ENCODE data around the gene MIOS. TPM values are rescaled to one million over a fixed set of nuclear protein-coding genes. Genes with fewer than 3 reads are reported as not detected.

The MIOS gene
- total and polyA plus RNA-seq, 2 of the 8 experiments (the other 6 are each of a cell fraction or from before 2014, with no cell fraction given): 15.5 to 50.7 TPM

DNA sequence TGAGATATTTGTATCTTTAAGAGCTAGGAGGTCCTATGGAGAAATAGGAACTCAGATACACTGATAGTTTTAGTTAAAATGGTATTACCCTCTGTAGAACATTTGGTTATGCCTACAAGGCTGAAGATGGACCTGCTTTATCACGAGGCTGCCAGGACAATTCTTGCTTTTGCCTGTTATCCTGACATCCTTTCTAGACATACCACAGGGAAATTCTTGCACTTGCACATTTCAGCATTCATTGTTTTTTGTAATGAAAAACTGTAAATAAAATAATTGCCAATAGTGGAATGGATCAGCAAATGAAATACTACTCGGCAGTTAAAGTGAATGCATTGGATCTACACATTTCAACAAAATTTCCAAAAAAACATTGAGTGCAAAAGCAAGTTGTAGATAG lies 40.7 kb upstream of the MIOS start:
- H2BK5ac ChIP-seq (ENCODE audit: low read depth, low read length): no peak overlapping the region
- no peak overlapping the region for H3K14ac ChIP-seq (ENCODE audit: insufficient read length)
- H2AK5ac ChIP-seq (ENCODE audit: low read depth, low read length): no peak overlapping the region
- H2AFZ ChIP-seq (ENCODE audit: low read length): no peak overlapping the region
- H2BK15ac ChIP-seq (ENCODE audit: low read length): no peak overlapping the region
- no peaks in the 10 kb centered on the region for H4K20me1 ChIP-seq (replicated peaks in 1 of 2; ENCODE audit: control insufficient read depth in 1 of 2, insufficient read depth in 2 of 2, low read length in 2 of 2)
- H3K9me3 ChIP-seq (ENCODE audit: insufficient read depth in 2 of 2, low read depth in 1 of 2, low read length in 1 of 2): no peaks in the 10 kb centered on the region
- H3K18ac ChIP-seq (ENCODE audit: extremely low read depth, low read length): no peak overlapping the region
- H3K4me1 ChIP-seq (replicated peaks in 1 of 4; ENCODE audit: control insufficient read depth in 3 of 4, insufficient read depth in 4 of 4, low read length in 3 of 4): no peaks in the 10 kb centered on the region
- DNase-seq (ENCODE audit: low read depth in 1 of 2, low spot score in 2 of 2): no peak
- ChIA-PET POLR2A (ENCODE audit: partially characterized antibody) (no interaction called here), CTCF (ENCODE audit: partially characterized antibody) (interaction anchor here (0.9 kb wide), 1 partner anchor 25 kb away, joined by 3 read pairs; no protein-coding TSS in a partner anchor)
- H2BK20ac ChIP-seq (ENCODE audit: low read length): no peak overlapping the region
- no peak overlapping the region for H2BK12ac ChIP-seq (ENCODE audit: low read depth, low read length)
- no peak overlapping the region for H3K56ac ChIP-seq (replicated peaks; ENCODE audit: insufficient read length, low read depth, low read length)
- no peak overlapping the region for H3K4me3 ChIP-seq (ENCODE audit: extremely low read depth in 1 of 4, insufficient read depth in 2 of 4, low read depth in 3 of 4, low read length in 4 of 4)
- no peak overlapping the region for H3K4me2 ChIP-seq (ENCODE audit: insufficient read depth in 1 of 2, low read depth in 2 of 2, low read length in 2 of 2)
- no peaks in the 10 kb centered on the region for H3K23me2 ChIP-seq (ENCODE audit: low read depth, low read length)
- no peaks in the 10 kb centered on the region for H3K27me3 ChIP-seq (replicated peaks in 1 of 4; ENCODE audit: control insufficient read depth in 3 of 4, extremely low read depth in 1 of 4, insufficient read depth in 3 of 4, low read length in 3 of 4)
- H4K5ac ChIP-seq (ENCODE audit: insufficient read length, low read depth, low read length): no peak overlapping the region
- no peak overlapping the region for H4K91ac ChIP-seq (replicated peaks; ENCODE audit: insufficient read length, low read length)
- H2BK120ac ChIP-seq (replicated peaks; ENCODE audit: low read depth, low read length): no peak overlapping the region
- no peak overlapping the region for H3K4ac ChIP-seq (replicated peaks; ENCODE audit: insufficient read length, low read depth, low read length)
- H3K9ac ChIP-seq (replicated peaks in 1 of 4; ENCODE audit: extremely low read depth in 1 of 4, low read depth in 3 of 4, low read length in 3 of 4): no peak overlapping the region
- FAIRE-seq: no peak
- 93% methylated on average over 2 of the region's 2 CpGs; no CpG with 5 or more reads in 1 of the 2 experiments for WGBS, 2 experiments (ENCODE audit: extremely low coverage in 1 of 2, insufficient coverage in 1 of 2, insufficient read length in 1 of 2, insufficient replicate concordance in 2 of 2, low coverage in 1 of 2, low lambda C conversion rate in 2 of 2, missing lambda C conversion rate in 1 of 2)
- no peak overlapping the region for H3K23ac ChIP-seq (ENCODE audit: insufficient read length)
- no peaks in the 10 kb centered on the region for H3K79me1 ChIP-seq (ENCODE audit: low read depth, low read length)
- no peaks in the 10 kb centered on the region for H3K36me3 ChIP-seq (ENCODE audit: control insufficient read depth in 2 of 4, insufficient read depth in 4 of 4, low read length in 3 of 4)
- H4K8ac ChIP-seq (ENCODE audit: extremely low read depth, insufficient read depth, low read length): no peak overlapping the region
- H3K27ac ChIP-seq (ENCODE audit: low read depth, low read length): no peak overlapping the region
- no peaks in the 10 kb centered on the region for H3K79me2 ChIP-seq (ENCODE audit: control insufficient read depth in 1 of 2, insufficient read depth in 2 of 2, low read length in 2 of 2)
- TF ChIP-seq TEAD4 (IDR thresholded peaks at IDR 0.05; ENCODE audit: low read depth, low read length) (no peak), RXRA (IDR thresholded peaks at IDR 0.05; ENCODE audit: insufficient read depth, low read depth, low read length) (no peak)

All from H1 (cell line).